ENCODE measurements around the gene NBPF20.
"Not testable (repeated sequence)": the region's sequence is repeated elsewhere in the genome, so short reads cannot be mapped to it uniquely, and the experiment has no call there.

Gene NBPF20

GRCh38 chr1:145429329-145429728 is 3.9 kb upstream of the NBPF20 start:
- DNase-seq: not testable (repeated sequence)

GRCh38 chr1:145424612-145425435 is 579 bp downstream of the NBPF20 start:
- DNase-seq: not testable (repeated sequence)

- DNase-seq: not testable (repeated sequence)
These were observed 10.3 kb downstream of the NBPF20 start for GRCh38 chr1:145415149-145415548.

- not testable (repeated sequence) for DNase-seq
These were observed 18.1 kb downstream of the NBPF20 start for GRCh38 chr1:145407266-145407665.

GRCh38 chr1:145404949-145405348 is 20.5 kb downstream of the NBPF20 start:
- DNase-seq: not testable (repeated sequence)

- DNase-seq: not testable (repeated sequence)
These were observed 24.7 kb downstream of the NBPF20 start for GRCh38 chr1:145400701-145401100.
